GM18511 (cell line): ENCODE data around the gene ZFPL1.
"Not testable (repeated sequence)": the region's sequence is repeated elsewhere in the genome, so short reads cannot be mapped to it uniquely, and the experiment has no call there.

Experiments
- ATAC-seq: cut with Tn5 transposase; IDR thresholded peaks from one replicate; pipeline ENCODE4 v1.9.1; 2021; ENCODE audit warnings: mild to moderate bottlenecking, moderate library complexity; ENCODE audit not compliant: unreplicated experiment

The ZFPL1 gene

DNA sequence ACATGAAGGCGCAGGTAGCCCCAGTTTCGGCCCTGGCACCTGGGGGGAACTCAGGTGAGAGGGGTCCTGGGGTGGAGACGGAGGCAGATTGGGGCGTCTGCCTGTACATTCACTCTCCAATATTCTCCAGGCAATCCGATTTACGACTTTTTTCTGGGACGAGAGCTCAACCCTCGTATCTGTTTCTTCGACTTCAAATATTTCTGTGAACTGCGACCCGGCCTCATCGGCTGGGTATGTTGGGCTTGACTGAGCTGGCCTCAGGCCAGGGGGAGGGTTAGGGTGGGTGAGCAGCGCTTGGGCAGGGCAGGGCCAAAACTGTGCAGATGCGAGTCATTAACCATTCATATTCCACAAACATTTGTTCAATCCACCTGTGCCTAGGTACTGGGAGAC lies 29.3 kb downstream of the ZFPL1 start:
- ATAC-seq: no peak

DNA sequence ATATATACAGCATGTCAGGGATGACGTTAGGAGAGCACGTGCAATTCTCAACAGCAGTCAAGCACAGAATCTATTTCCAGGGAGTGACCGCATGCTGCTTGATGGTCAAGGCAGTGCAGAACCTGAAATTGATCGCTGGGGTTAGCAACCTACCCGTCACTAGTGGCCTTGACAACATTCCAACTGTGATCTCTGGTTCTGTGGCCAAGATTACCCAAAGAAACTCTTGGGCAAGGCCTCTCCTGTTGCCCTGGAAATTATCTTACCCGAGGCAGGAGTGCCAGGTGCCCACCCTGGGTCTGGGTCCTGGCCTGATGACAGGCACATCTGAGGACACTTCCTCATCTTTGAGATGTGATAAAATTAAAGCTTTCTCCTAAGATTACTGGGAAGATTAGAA lies 29.8 kb downstream of the ZFPL1 start:
- no peak for ATAC-seq

DNA sequence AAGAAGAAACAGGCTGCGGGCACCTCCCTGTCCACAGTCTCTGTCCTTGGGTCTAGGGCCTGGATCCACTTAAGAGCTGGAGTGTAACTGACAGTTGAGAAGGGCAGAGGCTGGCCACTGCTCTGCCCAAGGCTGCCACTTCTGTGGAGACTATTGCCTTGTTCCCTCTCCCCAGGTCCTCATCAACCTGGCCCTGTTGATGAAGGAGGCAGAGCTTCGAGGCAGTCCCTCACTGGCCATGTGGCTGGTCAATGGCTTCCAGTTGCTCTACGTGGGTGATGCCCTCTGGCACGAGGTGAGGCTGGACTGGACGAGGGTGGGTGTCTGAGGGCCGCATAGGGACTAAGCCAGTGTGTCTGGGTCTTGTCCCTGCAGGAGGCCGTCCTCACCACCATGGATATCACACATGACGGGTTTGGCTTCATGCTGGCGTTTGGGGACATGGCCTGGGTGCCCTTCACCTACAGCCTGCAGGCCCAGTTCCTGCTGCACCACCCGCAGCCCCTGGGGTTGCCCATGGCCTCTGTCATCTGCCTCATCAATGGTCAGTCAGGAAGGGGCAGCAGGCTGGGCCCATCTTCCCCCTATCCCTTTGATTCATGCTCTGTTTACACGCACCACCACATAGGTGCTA lies 30.6 kb downstream of the ZFPL1 start:
- ATAC-seq: no peak

DNA sequence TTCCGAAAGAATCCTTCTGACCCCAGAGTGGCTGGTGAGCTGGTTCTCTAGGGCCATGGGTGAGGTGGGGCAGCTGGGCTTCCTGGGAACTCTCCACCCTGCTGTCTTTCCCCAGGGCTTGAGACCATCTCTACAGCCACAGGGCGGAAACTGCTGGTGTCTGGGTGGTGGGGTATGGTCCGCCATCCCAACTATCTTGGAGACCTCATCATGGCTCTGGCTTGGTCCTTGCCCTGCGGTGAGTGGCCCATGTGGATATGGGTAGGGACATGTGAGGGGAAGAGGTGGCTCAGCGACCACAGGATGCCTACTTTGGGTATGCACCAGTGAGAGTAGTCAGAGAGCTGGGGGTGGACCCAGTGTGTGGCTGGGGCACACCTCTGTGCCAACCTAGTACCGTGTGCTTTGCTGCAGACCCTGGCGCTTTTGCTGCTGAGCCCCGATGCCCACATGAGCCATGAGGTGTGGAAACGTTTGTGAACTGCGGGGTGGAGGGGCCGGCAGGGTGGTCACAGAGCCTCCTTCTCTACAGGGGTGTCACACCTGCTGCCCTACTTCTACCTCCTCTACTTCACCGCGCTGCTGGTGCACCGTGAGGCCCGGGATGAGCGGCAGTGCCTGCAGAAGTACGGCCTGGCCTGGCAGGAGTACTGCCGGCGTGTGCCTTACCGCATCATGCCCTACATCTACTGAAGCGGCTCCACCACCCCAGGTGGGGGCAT lies 31.5 kb downstream of the ZFPL1 start:
- no peak for ATAC-seq

DNA sequence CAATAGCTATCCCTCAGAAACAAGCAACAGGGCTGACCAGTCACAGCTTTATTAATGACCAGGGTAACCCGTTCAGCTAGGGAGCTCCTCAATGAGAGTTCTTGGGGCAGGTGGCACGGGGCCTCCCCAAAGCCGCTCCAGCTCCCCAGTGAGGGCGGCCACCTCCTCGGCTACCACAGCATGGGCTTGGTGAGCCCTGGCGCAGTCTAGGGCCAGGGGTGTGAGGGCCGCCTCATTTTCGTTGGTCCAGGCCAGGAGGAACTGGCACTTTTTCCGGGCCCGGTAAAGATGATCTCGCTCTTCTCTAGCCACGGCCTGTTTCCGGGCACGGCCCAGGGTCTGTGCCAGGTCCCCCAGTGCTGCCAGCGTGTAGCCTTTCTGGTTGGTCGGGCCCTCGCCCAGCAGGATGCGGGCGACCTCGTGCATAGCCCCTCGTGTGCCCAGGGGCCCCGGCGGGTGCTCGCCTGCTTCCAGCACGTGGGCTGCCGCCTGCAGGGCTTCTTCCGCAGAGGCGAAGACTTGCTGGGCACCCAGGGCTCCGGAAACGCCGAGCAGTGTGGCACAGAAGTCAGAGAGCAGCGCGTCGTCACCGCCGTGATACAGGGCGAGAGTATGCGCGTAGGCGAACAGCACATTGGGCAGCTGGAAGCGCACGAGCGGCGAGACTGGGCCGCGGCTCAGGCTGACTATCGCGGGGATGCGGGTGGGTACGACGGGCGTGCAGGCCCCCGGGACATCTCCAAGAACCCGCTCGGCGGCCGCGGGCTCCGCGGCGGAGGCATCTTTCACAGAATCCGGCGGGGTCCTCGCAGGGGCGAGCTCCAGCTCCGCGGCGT lies 32.6 kb downstream of the ZFPL1 start:
- ATAC-seq: no peak

DNA sequence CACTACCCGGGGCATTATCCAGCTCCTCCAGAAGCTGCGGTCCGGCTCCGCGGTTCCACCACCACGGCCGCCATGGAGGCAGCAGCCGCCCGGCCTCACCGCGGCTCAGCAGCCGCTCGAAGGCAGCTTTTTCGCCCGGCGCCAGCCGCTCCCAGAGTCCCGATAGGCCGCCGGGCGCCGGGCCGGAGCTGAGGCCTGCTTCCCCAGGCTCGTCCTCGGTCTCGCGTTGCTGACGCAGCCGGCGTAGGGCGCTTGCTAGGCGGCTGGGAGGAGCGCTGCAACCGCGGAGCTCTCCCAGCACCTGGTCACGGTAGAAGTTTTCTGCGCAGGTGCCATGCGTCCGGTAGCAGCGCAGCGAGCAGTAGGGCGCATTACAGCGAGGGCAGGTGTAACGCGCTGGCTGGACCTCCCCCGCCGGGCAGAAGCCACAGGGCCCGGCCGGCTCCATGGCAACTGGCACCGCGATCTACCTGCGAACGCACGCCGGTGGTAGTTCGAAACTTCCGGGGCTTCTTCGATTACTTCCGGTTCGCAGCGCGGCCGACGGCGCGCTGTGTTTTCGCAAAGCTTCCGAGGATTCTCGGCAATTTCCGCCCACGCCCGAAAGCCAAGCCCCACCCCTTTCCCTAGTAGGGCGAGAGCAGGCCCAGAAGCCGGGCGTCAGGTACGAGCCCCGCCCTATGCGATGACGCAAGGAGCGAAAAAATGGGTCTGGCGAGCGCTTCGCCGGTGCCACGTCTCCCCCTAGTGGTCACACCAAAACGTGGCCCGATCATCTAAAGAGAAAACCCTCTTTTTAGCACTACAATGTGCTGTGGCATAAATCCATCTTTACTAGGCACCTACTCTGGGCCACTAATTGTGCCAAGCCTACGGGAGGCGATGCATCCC lies 33.4 kb downstream of the ZFPL1 start, which contains the start of gene ZNHIT2:
Gene ZNHIT2 (minus strand): TSS at position 496 of the 891 bp plus-strand sequence. CDS start 48 bp downstream, at position 448.
- peak; percentile 63 for ATAC-seq

DNA sequence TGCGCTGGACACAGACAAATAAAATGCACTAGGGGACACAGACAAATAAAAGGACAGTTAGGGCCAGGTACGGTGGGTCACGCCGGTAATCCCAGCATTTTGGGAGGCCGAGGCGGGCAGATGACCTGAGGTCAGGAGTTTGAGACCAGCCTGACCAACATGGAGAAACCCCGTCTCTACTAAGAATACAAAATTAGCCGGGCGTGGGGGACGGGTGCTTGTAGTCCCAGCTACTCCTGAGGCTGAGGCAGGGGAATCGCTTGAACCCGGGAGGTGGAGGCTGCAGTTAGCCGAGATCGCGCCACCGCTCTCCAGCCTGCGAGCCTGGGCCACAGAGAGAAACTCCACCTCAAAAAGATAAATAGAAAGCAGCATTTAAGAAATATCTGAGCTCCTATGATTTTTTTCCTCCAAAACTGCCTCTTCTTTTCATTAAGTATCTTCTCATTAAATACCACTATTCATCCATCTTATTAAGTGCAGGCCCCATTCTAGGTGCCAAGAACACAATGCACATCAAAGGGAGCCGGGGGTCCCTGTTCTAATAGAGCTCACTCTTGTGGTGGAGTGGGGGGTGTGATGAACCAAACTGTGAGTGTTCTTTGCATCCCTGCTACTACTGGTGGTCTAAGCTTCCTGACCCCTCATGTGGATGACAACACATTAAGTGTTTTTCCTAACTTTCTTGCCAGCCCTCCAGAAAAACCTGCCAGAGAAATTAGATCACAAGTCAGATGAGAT lies 34.2 kb downstream of the ZFPL1 start:
- ATAC-seq: no peak

DNA sequence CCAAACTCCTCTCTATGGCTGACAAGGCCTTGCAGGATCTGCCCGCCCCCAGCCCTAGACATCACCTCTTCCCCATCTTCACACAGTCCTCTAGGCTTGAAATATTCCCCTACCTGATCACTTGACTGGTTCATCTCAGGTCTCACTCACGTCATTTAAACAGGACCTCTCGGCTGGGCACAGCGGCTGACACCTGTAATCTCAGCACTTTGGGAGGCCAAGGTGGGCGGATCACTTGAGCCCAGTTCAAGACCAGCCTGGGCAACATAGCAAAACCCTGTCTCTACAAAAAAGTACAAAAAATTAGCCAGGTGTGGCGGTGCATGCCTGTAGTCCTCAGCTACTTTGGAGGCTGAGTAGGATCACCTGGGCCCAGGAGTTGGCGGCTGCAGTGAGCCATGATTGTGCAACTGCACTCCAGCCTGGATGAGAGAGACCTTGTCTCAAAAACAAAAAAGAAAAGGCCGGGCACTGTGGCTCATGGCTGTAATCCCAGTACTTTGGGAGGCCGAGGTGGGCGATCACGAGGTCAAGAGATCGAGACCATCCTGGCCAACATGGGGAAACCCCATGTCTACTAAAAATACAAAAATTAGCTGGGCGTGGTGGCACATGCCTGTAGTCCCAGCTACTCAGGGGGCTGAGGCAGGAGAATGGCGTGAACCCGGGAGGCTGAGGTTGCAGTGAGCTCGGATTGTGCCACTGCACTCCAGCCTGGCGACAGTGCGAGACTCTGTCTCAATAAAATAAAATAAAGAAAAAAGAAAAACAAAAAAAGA lies 35.1 kb downstream of the ZFPL1 start:
- not testable (repeated sequence) for ATAC-seq

DNA sequence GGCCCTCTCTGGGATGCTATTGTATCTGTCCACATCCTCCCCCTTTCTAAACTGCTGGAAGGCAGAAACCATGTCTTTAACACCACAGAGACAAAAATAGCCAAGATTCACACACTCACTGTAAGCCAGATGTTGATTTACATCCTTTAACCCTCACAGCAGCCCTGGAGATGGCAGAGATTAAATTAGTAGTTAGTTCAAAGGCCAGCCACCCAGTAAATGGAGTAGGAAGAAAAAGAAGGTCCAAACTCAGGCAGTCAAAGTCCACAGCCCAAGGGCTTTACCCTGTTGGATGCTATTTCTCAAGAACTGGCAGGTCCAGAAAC lies 35.6 kb downstream of the ZFPL1 start:
- ATAC-seq: no peak

DNA sequence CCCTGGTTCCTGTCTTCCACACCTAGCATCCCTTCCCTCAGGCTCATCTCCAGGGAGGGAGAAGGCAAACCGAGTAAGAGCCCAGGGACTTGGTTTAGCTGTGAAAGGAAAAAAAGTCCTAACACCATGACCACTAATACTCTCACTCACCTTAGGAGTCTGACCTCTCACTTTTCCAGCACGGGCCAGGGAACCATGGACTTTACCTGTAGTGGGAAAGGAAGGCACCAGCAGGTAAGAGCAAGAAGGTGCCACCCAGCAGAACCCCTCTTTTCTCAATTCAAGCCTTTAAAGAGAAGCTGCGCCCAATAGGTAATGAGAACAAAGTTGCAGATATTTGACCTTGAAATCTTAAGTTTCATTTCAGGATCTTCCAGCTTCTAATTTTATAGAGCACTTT lies 36.8 kb downstream of the ZFPL1 start:
- no peak for ATAC-seq

DNA sequence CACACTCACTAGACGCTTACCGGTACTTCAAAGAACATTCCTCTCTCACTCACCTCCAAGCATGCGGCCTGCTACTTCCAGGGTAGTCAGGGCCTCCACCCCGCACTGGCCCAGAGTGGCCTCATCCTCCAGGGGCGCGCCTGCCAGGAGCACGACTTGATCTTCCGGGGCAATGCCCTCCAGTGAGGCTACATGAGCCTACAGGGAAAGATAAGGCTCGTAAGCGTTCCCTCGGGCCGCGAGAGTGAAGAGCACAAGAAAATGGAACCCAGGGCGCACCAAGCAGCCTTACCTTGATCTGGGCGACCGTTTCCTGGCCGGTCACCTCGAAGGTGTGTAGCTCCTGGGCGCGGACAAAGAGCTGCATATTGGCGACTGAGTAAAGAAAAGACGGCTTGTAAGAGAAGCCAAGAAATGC lies 37.4 kb downstream of the ZFPL1 start:
- no peak for ATAC-seq

DNA sequence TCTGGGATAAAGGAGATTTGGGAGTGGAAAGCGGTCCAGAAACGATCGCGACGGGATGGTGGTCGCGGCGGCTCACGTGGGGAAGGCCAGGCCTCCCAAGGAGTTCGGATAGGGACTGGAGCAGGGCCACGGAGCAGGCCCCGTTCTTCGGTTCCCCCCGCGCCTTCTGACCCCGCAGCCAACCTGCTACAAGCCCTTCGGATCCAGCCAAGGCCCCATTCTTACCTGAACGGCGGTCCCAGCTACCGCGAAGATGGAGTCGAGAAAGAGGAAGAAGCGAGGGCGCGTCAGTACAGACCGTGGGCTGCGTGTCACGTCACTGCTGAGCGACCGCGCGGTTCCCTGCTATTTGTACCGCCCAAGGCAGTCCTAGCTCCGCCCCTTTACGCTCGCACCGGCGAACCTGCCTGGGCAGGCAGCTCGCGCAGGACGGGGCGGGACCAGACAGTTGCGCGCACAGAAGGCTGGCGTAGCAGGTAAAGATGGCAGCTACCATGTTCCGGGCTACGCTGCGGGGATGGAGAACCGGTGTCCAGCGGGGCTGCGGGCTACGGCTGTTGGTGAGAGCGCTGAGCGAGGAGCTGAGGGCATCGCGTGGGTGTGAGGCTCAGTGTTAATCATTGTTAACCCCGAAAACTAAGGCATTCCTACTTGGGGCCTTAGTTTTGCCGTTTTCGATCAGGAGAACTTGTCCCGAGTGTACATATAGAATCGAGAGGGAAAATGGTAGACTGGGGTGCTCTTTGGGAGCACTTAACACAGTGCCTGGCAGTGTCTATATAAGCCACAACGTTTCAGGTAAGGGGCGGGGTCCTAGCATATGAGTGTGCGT lies 38.1 kb downstream of the ZFPL1 start, which contains the start of the genes FAU and MRPL49:
Gene FAU (minus strand): TSS at position 270 of the 832 bp plus-strand sequence. CDS start 321 bp downstream, outside the sequence.
Gene MRPL49 (plus strand): TSS at position 457 of the 832 bp plus-strand sequence. CDS start 26 bp downstream, at position 483.
- peak; percentile 70 for ATAC-seq

DNA sequence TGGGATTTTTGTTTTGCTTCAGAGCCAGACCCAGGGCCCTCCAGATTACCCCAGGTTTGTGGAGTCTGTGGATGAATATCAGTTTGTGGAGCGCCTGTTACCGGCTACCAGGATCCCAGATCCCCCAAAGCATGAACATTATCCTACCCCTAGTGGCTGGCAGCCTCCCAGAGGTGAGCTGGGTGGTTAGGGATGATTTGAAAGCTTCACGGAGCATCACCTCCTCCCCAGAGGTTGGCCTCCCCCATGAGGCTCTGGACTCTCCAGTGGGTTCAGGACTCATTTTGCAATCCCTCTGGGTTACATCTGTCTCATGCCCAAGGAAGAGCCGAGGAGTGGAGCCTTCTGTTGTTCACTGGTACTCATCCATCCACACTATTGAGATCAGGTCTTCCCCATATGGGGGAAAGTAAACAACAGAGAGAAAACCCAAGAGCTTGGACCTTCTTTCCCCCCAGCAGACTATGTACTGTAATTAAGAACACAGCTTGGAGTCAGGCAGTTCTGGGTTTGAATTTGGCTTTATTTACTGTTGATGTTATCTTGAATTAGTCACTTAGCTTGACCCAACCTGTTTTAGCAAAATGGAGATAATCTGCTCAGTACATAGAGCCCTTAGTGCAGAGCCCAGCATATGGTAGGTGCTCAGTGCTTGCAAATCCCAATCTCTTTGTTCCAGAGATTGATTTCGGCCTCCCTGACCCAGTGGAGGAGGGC lies 40.6 kb downstream of the ZFPL1 start:
- no peak for ATAC-seq

DNA sequence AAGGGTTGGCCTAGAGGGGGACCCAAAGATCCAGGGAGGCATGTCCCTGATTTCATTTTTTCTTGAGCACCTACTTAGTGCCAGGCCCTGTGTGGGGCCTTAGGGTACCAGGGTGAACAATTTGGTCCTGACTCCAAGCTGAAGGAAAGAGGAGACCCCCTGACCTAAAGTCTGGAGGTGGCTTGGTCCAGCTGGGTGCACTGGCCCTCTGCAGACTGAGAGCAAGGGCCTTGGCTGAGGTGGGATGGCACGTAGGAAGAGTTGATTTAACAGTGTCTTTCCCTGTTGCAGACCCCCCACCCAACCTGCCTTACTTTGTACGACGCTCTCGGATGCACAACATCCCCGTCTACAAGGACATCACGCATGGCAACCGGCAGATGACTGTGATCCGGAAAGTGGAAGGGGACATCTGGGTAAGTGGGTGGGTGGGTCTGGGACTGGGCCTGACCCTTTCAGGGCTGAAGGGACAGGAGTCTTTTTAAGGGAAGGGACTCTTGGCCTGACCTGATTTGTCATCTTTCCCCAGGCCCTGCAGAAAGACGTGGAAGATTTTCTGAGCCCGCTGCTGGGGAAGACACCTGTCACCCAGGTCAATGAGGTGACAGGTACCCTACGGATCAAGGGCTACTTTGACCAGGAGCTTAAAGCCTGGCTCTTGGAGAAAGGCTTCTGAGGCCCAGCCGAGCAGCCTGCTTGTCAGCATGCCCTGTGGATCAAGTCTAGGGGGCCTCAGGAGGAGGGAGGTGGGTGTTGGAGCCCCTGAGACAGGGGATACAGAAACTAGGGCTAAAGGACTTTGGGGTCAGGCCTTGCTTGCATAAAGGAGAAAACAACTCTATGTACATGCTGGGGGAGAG lies 41.4 kb downstream of the ZFPL1 start:
- ATAC-seq: no peak

DNA sequence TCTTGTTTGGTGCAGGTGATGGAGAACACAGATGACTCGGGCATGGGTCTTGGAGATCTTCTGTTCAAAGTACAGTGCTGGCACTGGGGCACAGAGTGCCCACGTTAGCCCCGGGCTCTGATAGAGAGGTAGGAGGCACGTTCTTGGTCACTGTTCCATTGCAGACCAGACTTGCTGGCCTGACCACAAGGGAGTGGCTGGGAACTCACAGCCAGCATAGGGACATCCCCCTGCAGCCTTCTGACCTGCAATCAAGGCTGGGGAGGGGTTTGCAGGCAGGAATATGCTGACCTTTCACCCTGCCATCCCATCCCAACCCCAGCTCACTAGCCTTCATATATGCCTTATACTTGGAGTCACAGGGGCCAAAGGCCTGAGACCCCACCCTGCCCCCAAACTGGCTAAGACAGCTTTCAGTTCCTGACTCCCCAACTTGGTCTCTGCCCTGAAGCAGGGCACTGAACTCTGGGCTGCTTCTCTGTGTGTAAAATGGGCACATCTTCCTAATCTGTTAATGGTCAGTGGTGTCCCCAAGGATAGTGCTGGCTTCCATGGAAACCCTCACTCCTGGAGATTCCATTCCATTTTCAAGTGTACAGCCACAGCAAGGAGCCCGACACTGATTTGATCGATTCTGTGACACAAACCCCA lies 42.7 kb downstream of the ZFPL1 start:
- no peak for ATAC-seq
